Right atrium auricular region (tissue), 2 donors: ENCODE results near the gene AQP12A. TPM values are rescaled to one million over a fixed set of nuclear protein-coding genes. Genes with fewer than 3 reads are reported as not detected.

Source experiments
- DNase-seq: peaks from one replicate; pipeline ENCODE4 v3.0.0-alpha.2; 2019; ENCODE audit warnings: low spot score
- H3K27ac ChIP-seq, 2 donors: fragments of 200-600 bp; sonication (generic); 1 replicate in 1 of 2; 2 replicates in 1 of 2; pipeline ENCODE4 v1.5.1; 2016 to 2019
- H3K27me3 ChIP-seq, 2 donors: fragments of 200-600 bp; sonication (generic); one replicate each; pipeline versions ENCODE4 v1.5.1 to v1.6.0; 2017 to 2019
- H3K36me3 ChIP-seq: fragments of 200-600 bp; sonication (generic); one replicate; pipeline ENCODE4 v1.5.1; 2016
- H3K4me1 ChIP-seq, 2 donors: fragments of 200-600 bp; sonication (generic); one replicate each; pipeline versions ENCODE4 v1.5.1 to v1.6.0; 2017 to 2019
- H3K4me3 ChIP-seq, 2 donors: fragments of 200-600 bp; sonication (generic); 1 replicate in 1 of 2; 2 replicates in 1 of 2; pipeline ENCODE4 v1.5.1; 2017 to 2019; ENCODE audit warnings: mild to moderate bottlenecking in 1 of 2, moderate library complexity in 1 of 2
- H3K9me3 ChIP-seq, 2 donors: fragments of 200-600 bp; sonication (generic); one replicate each; pipeline ENCODE4 v1.5.1; 2019
- CTCF ChIP-seq, 2 donors: fragments of 200-600 bp; sonication (generic); IDR thresholded peaks; one replicate each; pipeline ENCODE4 v1.5.1; 2019; ENCODE audit warnings: antibody characterized with exemption in 2 of 2
- total RNA-seq, 2 donors: library from RNA; depleted of rRNA; stranded (reverse); fragments of >200 nt; gene quantifications; one replicate each; pipeline ENCODE4 v1.1.0, GENCODE V29; 2016

The AQP12A gene
- total RNA-seq, 2 donors from 2014 or later: not detected

- TF ChIP-seq CTCF (IDR thresholded peaks at IDR 0.05): no peak
- no peak overlapping the region for H3K27ac ChIP-seq
- H3K27me3 ChIP-seq: no peaks in the 10 kb centered on the region
- no peak for DNase-seq
- no peaks in the 10 kb centered on the region for H3K36me3 ChIP-seq
- no peaks in the 10 kb centered on the region for H3K9me3 ChIP-seq
- H3K4me1 ChIP-seq: no peaks in the 10 kb centered on the region
- no peak overlapping the region for H3K4me3 ChIP-seq
Observed at GRCh38 chr2:240721596-240722180, 30.0 kb downstream of the AQP12A start.

- Histone ChIP-seq H3K27me3 (no peaks in the 10 kb centered on the region), H3K36me3 (no peaks in the 10 kb centered on the region), H3K27ac (no peak overlapping the region), H3K4me3 (no peak overlapping the region), H3K9me3 (no peaks in the 10 kb centered on the region), H3K4me1 (no peaks in the 10 kb centered on the region)
- no peak for DNase-seq
- no peak for TF ChIP-seq CTCF (IDR thresholded peaks at IDR 0.05)
Observed at GRCh38 chr2:240722376-240722775, 30.7 kb downstream of the AQP12A start.

- no peak for DNase-seq
- TF ChIP-seq CTCF (IDR thresholded peaks at IDR 0.05): no peak
- no peaks in the 10 kb centered on the region for H3K9me3 ChIP-seq
- no peak overlapping the region for H3K4me3 ChIP-seq
- H3K4me1 ChIP-seq: no peaks in the 10 kb centered on the region
- H3K36me3 ChIP-seq: no peaks in the 10 kb centered on the region
- no peaks in the 10 kb centered on the region for H3K27me3 ChIP-seq
- H3K27ac ChIP-seq: no peak overlapping the region
Observed at GRCh38 chr2:240722796-240723735, 31.4 kb downstream of the AQP12A start.

GRCh38 chr2:240723851-240724250, 32.2 kb downstream of the AQP12A start:
- Histone ChIP-seq H3K27ac (no peak overlapping the region), H3K36me3 (no peaks in the 10 kb centered on the region)

GRCh38 chr2:240724431-240724830, 32.8 kb downstream of the AQP12A start:
- no peak for DNase-seq
- Histone ChIP-seq H3K4me3 (no peak overlapping the region), H3K36me3 (no peaks in the 10 kb centered on the region), H3K27me3 (no peaks in the 10 kb centered on the region), H3K4me1 (no peaks in the 10 kb centered on the region), H3K27ac (no peak overlapping the region), H3K9me3 (no peaks in the 10 kb centered on the region)
- TF ChIP-seq CTCF (IDR thresholded peaks at IDR 0.05): no peak

More at GRCh38 chr2:240723851-240724250, 32.2 kb downstream of the AQP12A start:
- no peak for DNase-seq
- H3K4me1 ChIP-seq: no peaks in the 10 kb centered on the region
- no peak for TF ChIP-seq CTCF (IDR thresholded peaks at IDR 0.05)
- H3K4me3 ChIP-seq: no peak overlapping the region
- no peaks in the 10 kb centered on the region for H3K27me3 ChIP-seq
- no peaks in the 10 kb centered on the region for H3K9me3 ChIP-seq
